Activated CD8-positive, alpha-beta T cell treated with anti-CD3 and anti-CD28 coated beads for 36 hours (primary cell): ENCODE results near the gene BORCS6. TPM values are rescaled to one million over a fixed set of nuclear protein-coding genes. Genes with fewer than 3 reads are reported as not detected.
A peak's percentile ranks its signal among the peaks of the same experiment; 100 is the strongest.
"Not testable (repeated sequence)": the region's sequence is repeated elsewhere in the genome, so short reads cannot be mapped to it uniquely, and the experiment has no call there.

Experiments used
- ATAC-seq: fragments of 200-7000 bp; cut with Tn5 transposase; one replicate; pipeline ENCODE4 v1.10.0; 2021; ENCODE audit warnings: mild to moderate bottlenecking, moderate library complexity
- CTCF ChIA-PET: fragments of 350-600 bp; sonication (Branson Sonifier 250); formaldehyde crosslinking; loops from one replicate; lab custom pipeline; 2021; ENCODE audit warnings: antibody characterized with exemption; lab: Charles Lee
- POLR2A ChIA-PET: fragments of 350-600 bp; sonication (Branson Sonifier 250); formaldehyde crosslinking; loops from one replicate; lab custom pipeline; 2021; ENCODE audit warnings: antibody characterized with exemption; lab: Charles Lee
- DNase-seq: peaks from one replicate; pipeline ENCODE4 v3.0.0-alpha.2; 2020
- H3K27ac Mint-ChIP-seq: one replicate; pipeline ENCODE4 v1.8.0; 2021; ENCODE audit warnings: mild to moderate bottlenecking, mixed read lengths
- H3K27me3 Mint-ChIP-seq: one replicate; pipeline ENCODE4 v1.8.0; 2021; ENCODE audit warnings: mixed read lengths
- H3K36me3 Mint-ChIP-seq: one replicate; pipeline ENCODE4 v1.8.0; 2021; ENCODE audit warnings: low read depth, mixed read lengths
- H3K4me1 Mint-ChIP-seq: one replicate; pipeline ENCODE4 v1.8.0; 2021; ENCODE audit warnings: low read depth, mixed read lengths
- H3K4me3 Mint-ChIP-seq: one replicate; pipeline ENCODE4 v1.8.0; 2021; ENCODE audit warnings: mild to moderate bottlenecking, moderate library complexity, mixed read lengths
- H3K9me3 Mint-ChIP-seq: one replicate; pipeline ENCODE4 v1.8.0; 2021; ENCODE audit warnings: mixed read lengths
- intact Hi-C: fragments of 100-400 bp; cut with micrococcal nuclease; formaldehyde crosslinking; loops from one replicate; pipeline ENCODE4 v1.10.0; 2022
- total RNA-seq, 2 experiments: library from RNA; stranded (reverse); gene quantifications; one replicate each; pipeline ENCODE4 v1.2.3, GENCODE V29; 2021
- TF ChIP-seq, protein P1 (sequence below): fragments of 200-600 bp; IDR thresholded peaks from one replicate; pipeline ENCODE4 v1.8.0; 2022; ENCODE audit warnings: antibody characterized with exemption, mild to moderate bottlenecking

Gene BORCS6
- total RNA-seq, 2 experiments from 2014 or later: 5.5 to 6.2 TPM

DNA sequence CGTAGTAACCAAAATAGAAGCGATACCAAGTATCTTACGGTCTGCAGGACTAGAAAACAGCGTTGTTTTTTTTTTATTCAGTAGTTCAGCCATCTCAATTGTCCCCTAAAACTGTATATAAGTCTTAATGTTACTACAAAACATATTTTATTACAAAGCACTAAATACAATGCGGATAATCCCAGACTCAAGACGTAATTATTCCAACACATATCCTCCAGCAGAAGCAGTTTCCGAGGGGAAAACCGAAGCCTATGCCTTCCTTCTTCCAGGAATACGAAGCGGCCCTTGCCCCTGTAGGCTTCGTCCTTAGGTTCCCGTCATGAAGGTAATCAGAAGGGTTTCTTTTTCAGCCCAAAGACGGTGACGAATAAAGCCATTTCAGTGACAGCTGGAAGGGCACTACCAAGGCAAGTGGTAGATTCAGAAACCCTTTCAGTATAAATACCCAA is 16.1 kb downstream of the BORCS6 start:
- peak overlapping the region; percentile 89 for H3K4me3 Mint-ChIP-seq
- intact Hi-C loops: no loop called here
- peak overlapping the region; percentile 100 for H3K27ac Mint-ChIP-seq
- H3K36me3 Mint-ChIP-seq: no peaks in the 10 kb centered on the region
- CTCF ChIA-PET: interaction anchor here (0.7 to 1.7 kb wide), 7 partner anchors 10 to 75 kb away, joined by 3 to 11 read pairs (median 3); partner anchors contain the start of gene PFAS
- H3K9me3 Mint-ChIP-seq: no peaks in the 10 kb centered on the region
- H3K4me1 Mint-ChIP-seq: peaks cover 39% of the 10 kb centered on the region
- no peak for DNase-seq
- TF ChIP-seq, protein P1, sequence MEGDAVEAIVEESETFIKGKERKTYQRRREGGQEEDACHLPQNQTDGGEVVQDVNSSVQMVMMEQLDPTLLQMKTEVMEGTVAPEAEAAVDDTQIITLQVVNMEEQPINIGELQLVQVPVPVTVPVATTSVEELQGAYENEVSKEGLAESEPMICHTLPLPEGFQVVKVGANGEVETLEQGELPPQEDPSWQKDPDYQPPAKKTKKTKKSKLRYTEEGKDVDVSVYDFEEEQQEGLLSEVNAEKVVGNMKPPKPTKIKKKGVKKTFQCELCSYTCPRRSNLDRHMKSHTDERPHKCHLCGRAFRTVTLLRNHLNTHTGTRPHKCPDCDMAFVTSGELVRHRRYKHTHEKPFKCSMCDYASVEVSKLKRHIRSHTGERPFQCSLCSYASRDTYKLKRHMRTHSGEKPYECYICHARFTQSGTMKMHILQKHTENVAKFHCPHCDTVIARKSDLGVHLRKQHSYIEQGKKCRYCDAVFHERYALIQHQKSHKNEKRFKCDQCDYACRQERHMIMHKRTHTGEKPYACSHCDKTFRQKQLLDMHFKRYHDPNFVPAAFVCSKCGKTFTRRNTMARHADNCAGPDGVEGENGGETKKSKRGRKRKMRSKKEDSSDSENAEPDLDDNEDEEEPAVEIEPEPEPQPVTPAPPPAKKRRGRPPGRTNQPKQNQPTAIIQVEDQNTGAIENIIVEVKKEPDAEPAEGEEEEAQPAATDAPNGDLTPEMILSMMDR: no peak
- ATAC-seq: no peak
- POLR2A ChIA-PET: interaction anchor here (0.7 to 6.8 kb wide), 44 partner anchors 13 to 775 kb away, joined by 3 to 476 read pairs (median 7); partner anchors contain the start of genes ALOXE3, AURKB, BORCS6 and CTC1
- no peaks in the 10 kb centered on the region for H3K27me3 Mint-ChIP-seq

DNA sequence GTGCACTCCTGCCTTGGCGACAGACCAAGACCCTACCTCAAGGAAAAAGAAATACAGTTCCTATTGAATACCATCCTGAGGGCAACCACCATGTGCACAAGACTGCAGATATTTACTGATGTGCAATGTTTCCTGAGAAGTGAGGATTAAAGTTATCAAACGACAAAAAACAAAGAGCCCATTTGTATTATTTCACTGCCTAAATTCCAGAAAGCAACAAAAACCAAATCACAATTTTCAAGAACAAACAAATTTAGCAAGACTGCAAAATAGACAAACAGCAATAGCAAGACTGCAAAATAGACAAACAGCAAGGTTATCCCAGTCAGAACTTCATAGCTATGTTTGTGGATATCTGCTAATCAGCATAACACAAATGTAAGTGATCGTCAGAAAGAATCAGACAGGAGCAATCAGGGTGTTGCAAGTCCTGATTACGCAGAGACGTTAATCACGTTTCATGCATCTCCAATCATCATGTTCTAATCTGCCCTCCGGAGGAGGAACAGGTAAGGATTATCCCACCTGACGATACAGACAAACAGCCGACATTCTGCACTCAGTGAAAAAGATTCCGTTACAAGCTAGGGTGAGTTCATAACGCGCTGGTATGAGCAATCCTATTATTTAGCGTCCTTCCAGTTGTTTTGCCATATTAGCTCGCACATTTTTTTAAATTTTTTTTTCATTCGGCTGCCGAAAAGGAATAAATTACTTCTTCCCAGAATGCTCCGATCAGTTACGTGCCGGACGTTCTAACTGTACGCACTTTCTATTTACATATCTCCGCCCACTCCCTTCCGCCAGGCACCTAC is 16.7 kb downstream of the BORCS6 start:
- POLR2A ChIA-PET: interaction anchor here (0.6 to 6.8 kb wide), 47 partner anchors 13 to 776 kb away, joined by 3 to 476 read pairs (median 6); partner anchors contain the start of genes ALOXE3, AURKB, BORCS6 and CTC1
- peaks cover 39% of the 10 kb centered on the region for H3K4me1 Mint-ChIP-seq
- intact Hi-C loops: no loop called here

DNA sequence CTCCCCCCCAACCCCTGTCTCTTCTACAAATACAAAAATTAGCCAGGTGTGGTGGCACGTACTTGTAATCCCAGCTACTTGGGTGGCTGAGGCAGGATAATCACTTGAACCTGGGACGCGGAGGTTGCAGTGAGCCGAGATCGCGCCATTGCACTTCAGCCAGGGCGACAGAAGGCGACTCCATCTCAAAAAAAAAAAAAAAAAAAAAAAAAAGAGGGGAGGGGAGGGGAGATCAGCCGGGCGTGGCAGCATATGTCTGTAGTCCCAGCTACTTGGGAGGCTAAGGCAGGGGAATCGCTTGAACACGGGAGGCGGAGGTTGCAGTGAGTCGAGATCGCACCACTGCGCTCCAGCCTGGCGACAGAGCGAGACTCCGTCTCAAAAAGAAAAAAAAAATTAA is 19.8 kb downstream of the BORCS6 start:
- intact Hi-C loops: not testable (repeated sequence)

More for the DNA sequence above, 16.7 kb downstream of the BORCS6 start:
- Mint-ChIP-seq H3K27me3 (no peaks in the 10 kb centered on the region), H3K9me3 (no peaks in the 10 kb centered on the region), H3K4me3 (peak overlapping the region; percentile 89), H3K27ac (peak overlapping the region; percentile 100), H3K36me3 (no peaks in the 10 kb centered on the region)
- CTCF ChIA-PET: interaction anchor here (0.7 to 1.7 kb wide), 9 partner anchors 9 to 204 kb away, joined by 3 to 11 read pairs (median 3); partner anchors contain the start of genes KRABD2 and PFAS
- ATAC-seq: peak; percentile 86
- DNase-seq: peak; percentile 96
- TF ChIP-seq, protein P1: no peak

DNA sequence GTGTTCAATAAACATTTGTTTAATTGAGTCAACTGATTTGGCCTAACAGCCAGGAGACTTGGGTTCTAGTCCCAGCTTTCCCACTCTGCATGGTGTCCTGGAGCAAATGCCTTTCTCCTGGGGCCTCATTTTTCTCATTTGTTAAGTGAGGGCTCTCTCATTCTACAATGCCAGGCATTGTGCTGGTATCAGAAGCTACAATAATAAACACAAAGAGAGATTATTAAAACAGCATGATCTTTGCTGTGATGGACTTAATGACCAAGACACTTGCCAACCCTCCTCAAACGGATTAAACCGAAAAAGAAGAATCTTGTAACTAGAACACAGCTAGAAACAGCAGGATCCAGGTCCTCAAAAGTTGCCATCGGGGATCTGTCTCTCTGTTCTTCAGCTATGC is 22.5 kb downstream of the BORCS6 start:
- Mint-ChIP-seq H3K4me3 (no peak overlapping the region), H3K27ac (no peak overlapping the region), H3K4me1 (peaks cover 24% of the 10 kb centered on the region), H3K36me3 (no peaks in the 10 kb centered on the region), H3K27me3 (no peaks in the 10 kb centered on the region), H3K9me3 (no peaks in the 10 kb centered on the region)
- ATAC-seq (no peak), DNase-seq (no peak)
- intact Hi-C loops: no loop called here
- ChIA-PET CTCF (interaction anchor here (0.9 to 2.1 kb wide), 4 partner anchors 8 to 49 kb away, joined by 3 to 7 read pairs (median 4); no protein-coding TSS in a partner anchor), POLR2A (interaction anchor here (0.6 to 1.8 kb wide), 10 partner anchors 8 to 43 kb away, joined by 3 to 5 read pairs (median 4); partner anchors contain the start of genes AURKB and HES7)
- TF ChIP-seq, protein P1: no peak

More for the DNA sequence above, 19.8 kb downstream of the BORCS6 start:
- DNase-seq, ATAC-seq, H3K9me3 Mint-ChIP-seq, H3K27me3 Mint-ChIP-seq, H3K36me3 Mint-ChIP-seq, H3K4me3 Mint-ChIP-seq, H3K27ac Mint-ChIP-seq: not testable (repeated sequence)
- POLR2A ChIA-PET: interaction anchor here (5.9 kb wide), 1 partner anchor 16 kb away, joined by 476 read pairs; the partner anchor contains the start of genes PER1 and VAMP2
- CTCF ChIA-PET: interaction anchor here (1.2 to 1.3 kb wide), 2 partner anchors 9 to 10 kb away, joined by 3 read pairs; no protein-coding TSS in a partner anchor
- peaks cover 25% of the 10 kb centered on the region for H3K4me1 Mint-ChIP-seq

DNA sequence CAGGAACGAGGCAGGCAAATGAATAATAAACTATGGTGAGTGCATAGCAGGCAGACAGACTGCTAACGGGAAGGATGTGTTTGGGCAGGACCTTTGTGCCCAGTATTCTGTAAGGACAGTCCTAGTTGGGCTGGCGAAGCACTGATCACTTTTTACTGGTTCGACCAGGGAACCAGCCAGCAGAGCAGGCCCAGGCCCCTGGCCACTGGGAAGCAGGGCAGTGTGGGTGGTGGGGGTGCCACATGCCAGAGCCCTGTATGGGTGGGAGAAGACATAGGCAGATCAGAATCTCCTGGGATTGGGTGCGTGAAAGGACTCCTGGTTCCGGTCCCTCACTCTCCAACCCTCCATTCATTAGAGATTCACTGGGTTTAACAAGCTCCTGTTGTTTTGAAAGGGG is 23.2 kb downstream of the BORCS6 start:
- Mint-ChIP-seq H3K27me3 (no peaks in the 10 kb centered on the region), H3K4me1 (peaks cover 24% of the 10 kb centered on the region), H3K27ac (peak overlapping the region; percentile 21), H3K4me3 (no peak overlapping the region), H3K36me3 (peaks cover 3% of the 10 kb centered on the region), H3K9me3 (no peaks in the 10 kb centered on the region)
- TF ChIP-seq, protein P1: no peak
- POLR2A ChIA-PET: interaction anchor here (1.1 to 1.8 kb wide), 2 partner anchors 13 to 15 kb away, joined by 3 to 5 read pairs; no protein-coding TSS in a partner anchor
- ATAC-seq (no peak), DNase-seq (no peak)
- intact Hi-C loops: no loop called here
- CTCF ChIA-PET: interaction anchor here (1.8 to 2.1 kb wide), 2 partner anchors 19 to 48 kb away, joined by 4 to 7 read pairs; no protein-coding TSS in a partner anchor
